RWPE2 (cell line): ENCODE results near the gene NECTIN4.
A peak's percentile ranks its signal among the peaks of the same experiment; 100 is the strongest.

Experiments used
- ATAC-seq: fragments of 200-7000 bp; cut with Tn5 transposase; 3 replicates; pipeline ENCODE4 v1.9.1; 2021; ENCODE audit warnings: low read depth
- DNase-seq: peaks from one replicate; pipeline ENCODE4 v3.0.0-alpha.2; 2020; ENCODE audit warnings: low spot score
- H3K27ac ChIP-seq: fragments of 450-650 bp; 2 replicates; pipeline ENCODE4 v1.5.1; 2017; ENCODE audit warnings: mild to moderate bottlenecking; ENCODE audit not compliant: poor library complexity, severe bottlenecking
- H3K27me3 ChIP-seq: fragments of 250-450 bp; sonication (Bioruptor Pico); 2 replicates; pipeline ENCODE4 v1.5.1; 2021; ENCODE audit warnings: mild to moderate bottlenecking, moderate library complexity; ENCODE audit not compliant: insufficient read depth, poor library complexity, severe bottlenecking
- H3K36me3 ChIP-seq: fragments of 250-450 bp; sonication (Bioruptor Pico); 2 replicates; pipeline ENCODE4 v1.5.1; 2020; ENCODE audit warnings: low read depth, mild to moderate bottlenecking, moderate library complexity
- H3K4me1 ChIP-seq: fragments of 250-450 bp; sonication (Bioruptor Pico); 2 replicates; pipeline ENCODE4 v1.5.1; 2021; ENCODE audit warnings: mild to moderate bottlenecking, moderate library complexity; ENCODE audit not compliant: insufficient read depth, poor library complexity, severe bottlenecking
- H3K4me3 ChIP-seq: fragments of 250-450 bp; sonication (Bioruptor Pico); 2 replicates; pipeline ENCODE4 v1.5.1; 2021; ENCODE audit warnings: mild to moderate bottlenecking, moderate library complexity; ENCODE audit not compliant: severe bottlenecking
- H3K9me3 ChIP-seq: fragments of 250-450 bp; sonication (Bioruptor Pico); 2 replicates; pipeline ENCODE4 v1.5.1; 2021; ENCODE audit warnings: mild to moderate bottlenecking, moderate library complexity; ENCODE audit not compliant: severe bottlenecking
- TF ChIP-seq, protein P1 (sequence below): fragments of 450-650 bp; IDR thresholded peaks from one replicate; pipeline ENCODE4 v1.5.1; 2017; ENCODE audit warnings: mild to moderate bottlenecking, moderate library complexity; ENCODE audit not compliant: poor library complexity, severe bottlenecking

Gene NECTIN4

DNA sequence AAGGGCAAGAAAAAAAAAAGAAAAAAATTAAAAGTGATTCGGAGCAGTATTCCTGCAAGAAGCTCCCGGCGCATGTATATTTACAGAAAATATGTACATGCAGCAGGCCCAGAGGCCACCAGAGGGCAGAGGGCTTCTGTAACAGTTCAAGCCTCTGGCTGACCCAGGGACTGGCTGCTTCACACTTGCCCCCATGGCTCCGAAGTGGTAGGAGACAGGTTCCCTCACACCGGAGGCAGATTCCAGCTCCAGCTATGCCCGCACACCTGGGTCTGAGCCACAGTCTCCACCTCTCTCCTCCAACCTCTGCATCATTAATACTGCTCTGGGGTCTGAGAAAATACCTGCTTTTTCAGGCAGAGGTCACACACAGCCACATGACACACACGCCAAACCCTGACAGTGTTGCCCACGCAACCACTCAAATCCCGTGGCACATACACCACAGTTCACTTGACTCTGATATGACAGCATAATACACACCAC, 17.4 kb downstream of the NECTIN4 start:
- H3K27ac ChIP-seq, result no peak overlapping the region
- H3K27me3 ChIP-seq, result no peaks in the 10 kb centered on the region
- TF ChIP-seq, protein P1, sequence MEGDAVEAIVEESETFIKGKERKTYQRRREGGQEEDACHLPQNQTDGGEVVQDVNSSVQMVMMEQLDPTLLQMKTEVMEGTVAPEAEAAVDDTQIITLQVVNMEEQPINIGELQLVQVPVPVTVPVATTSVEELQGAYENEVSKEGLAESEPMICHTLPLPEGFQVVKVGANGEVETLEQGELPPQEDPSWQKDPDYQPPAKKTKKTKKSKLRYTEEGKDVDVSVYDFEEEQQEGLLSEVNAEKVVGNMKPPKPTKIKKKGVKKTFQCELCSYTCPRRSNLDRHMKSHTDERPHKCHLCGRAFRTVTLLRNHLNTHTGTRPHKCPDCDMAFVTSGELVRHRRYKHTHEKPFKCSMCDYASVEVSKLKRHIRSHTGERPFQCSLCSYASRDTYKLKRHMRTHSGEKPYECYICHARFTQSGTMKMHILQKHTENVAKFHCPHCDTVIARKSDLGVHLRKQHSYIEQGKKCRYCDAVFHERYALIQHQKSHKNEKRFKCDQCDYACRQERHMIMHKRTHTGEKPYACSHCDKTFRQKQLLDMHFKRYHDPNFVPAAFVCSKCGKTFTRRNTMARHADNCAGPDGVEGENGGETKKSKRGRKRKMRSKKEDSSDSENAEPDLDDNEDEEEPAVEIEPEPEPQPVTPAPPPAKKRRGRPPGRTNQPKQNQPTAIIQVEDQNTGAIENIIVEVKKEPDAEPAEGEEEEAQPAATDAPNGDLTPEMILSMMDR, result peak; percentile 80
- peak; percentile 78 for DNase-seq
- no peaks in the 10 kb centered on the region for H3K9me3 ChIP-seq
- peaks cover 23% of the 10 kb centered on the region for H3K4me1 ChIP-seq
- no peak overlapping the region for H3K4me3 ChIP-seq
- H3K36me3 ChIP-seq, result no peaks in the 10 kb centered on the region
- ATAC-seq, result peak; percentile 20; the same call in 1 of the 3 replicates

DNA sequence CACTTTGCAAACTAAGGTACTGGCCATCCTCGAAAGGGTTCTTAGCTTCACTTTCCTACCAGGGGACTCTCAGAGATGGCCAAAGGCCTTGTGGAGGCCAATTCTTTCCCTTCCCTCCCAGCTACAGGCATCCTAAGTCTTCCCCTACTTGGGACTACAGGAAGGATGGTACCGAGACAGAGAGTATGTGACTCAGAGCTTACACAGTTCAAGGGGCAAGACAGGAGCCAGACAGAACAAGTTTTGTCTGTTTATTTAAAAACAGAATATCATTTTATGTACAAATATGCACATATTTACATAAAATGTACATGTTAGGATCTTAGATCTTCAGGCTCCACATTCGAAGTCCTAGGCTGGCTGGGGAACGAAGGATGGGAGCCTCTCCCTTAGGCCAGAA, 18.6 kb downstream of the NECTIN4 start:
- no peak for ATAC-seq
- no peaks in the 10 kb centered on the region for H3K9me3 ChIP-seq
- TF ChIP-seq, protein P1, result no peak
- H3K4me1 ChIP-seq, result peaks cover 18% of the 10 kb centered on the region
- H3K27me3 ChIP-seq, result no peaks in the 10 kb centered on the region
- no peaks in the 10 kb centered on the region for H3K36me3 ChIP-seq
- no peak overlapping the region for H3K4me3 ChIP-seq
- DNase-seq, result no peak
- peak overlapping the region; percentile 20 for H3K27ac ChIP-seq

DNA sequence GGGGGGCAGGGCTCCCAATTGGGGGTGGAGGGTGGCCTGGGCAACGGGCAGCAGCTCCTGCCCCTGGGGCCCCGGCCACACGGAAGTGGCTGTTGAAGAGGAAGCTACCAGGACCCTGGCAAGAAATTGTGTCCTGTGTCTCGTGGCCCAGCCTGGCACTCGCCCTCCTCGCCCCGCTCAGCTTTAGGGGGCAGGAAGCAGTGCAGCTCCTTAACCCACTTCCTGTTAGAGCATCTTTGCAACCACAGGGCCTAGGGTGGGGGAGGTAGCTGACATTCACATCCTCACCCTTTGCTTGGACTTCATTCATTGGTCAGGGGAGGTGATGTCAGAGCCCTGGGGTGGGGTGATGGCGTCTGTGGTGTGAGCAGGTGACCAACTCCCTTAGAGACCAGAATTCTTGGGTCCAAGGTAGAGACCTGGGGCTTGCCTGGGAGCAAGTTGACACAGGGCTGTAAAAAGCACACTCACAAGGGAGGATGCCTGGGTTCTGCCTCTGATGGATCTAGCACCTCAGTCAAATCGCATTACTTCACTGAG, 19.6 kb downstream of the NECTIN4 start, which contains the start of gene ARHGAP30:
TSS of gene ARHGAP30 (minus strand) at position 161 of the 540 bp plus-strand sequence. CDS start 267 bp downstream, outside the sequence.
- ATAC-seq (no peak), DNase-seq (no peak)
- no peaks in the 10 kb centered on the region for H3K27me3 ChIP-seq
- TF ChIP-seq, protein P1, result no peak
- H3K9me3 ChIP-seq, result no peaks in the 10 kb centered on the region
- H3K4me3 ChIP-seq, result no peak within 1 kb of the TSS
- peaks cover 12% of the 10 kb centered on the region for H3K4me1 ChIP-seq
- H3K27ac ChIP-seq, result peak within 1 kb of the TSS; percentile 20
- no peaks in the 10 kb centered on the region for H3K36me3 ChIP-seq

DNA sequence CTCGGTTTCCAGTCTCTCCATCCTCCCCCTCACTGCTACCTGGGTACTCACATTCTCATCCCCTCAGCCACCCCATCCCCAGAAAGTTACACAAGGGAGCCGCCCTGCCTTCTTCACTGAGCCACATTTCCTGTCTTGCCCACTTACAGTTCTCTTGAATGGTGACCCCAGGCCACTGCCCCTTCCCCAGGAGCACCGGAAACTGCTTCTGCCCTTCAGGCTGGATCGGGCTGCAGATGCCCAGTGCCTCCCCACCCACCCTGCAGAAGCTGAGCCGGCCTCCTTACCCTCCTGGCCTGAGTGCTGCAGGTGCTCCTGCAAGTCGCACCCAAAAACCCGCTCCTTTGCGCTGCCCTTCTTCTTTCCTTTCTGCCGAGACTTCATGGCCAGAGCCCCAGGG, 20.1 kb downstream of the NECTIN4 start:
- Histone ChIP-seq H3K36me3 (no peaks in the 10 kb centered on the region), H3K27me3 (no peaks in the 10 kb centered on the region), H3K4me1 (peaks cover 7% of the 10 kb centered on the region), H3K4me3 (no peak overlapping the region), H3K9me3 (no peaks in the 10 kb centered on the region), H3K27ac (no peak overlapping the region)
- DNase-seq (no peak), ATAC-seq (no peak)
- TF ChIP-seq, protein P1, result no peak
